HCT116 (cell line): ENCODE data around the gene SPAG4. TPM values are rescaled to one million over a fixed set of nuclear protein-coding genes. Genes with fewer than 3 reads are reported as not detected.

Experiments
- ATAC-seq: fragments of 200-7000 bp; cut with Tn5 transposase; 2 replicates; pipeline ENCODE4 v1.9.1; 2020; ENCODE audit warnings: mild to moderate bottlenecking, moderate library complexity
- BruUV-seq: library from RNA; stranded (reverse); fragments of 400-500 nt; replicated peaks from 2 replicates; lab custom pipeline; 2021; lab: Mats Ljungman, UMichigan
- CTCF ChIA-PET: fragments of 300-600 bp; sonication (Branson Sonifier 250); formaldehyde crosslinking; loops from one replicate; lab custom pipeline; 2021; ENCODE audit warnings: antibody characterized with exemption; lab: Charles Lee
- POLR2A ChIA-PET: fragments of 300-600, 350-600 bp; sonication (Branson Sonifier 250); formaldehyde crosslinking; loops from one replicate; lab custom pipeline; 2021; ENCODE audit warnings: antibody characterized with exemption; lab: Charles Lee
- RAD21 ChIA-PET, 2 experiments: fragments of 300-600 bp; sonication (Branson Sonifier 250); formaldehyde crosslinking; loops; one replicate each; lab custom pipeline; 2023; ENCODE audit warnings: low total read pairs in 2 of 2; ENCODE audit not compliant: uncharacterized antibody in 2 of 2, unreplicated experiment in 2 of 2, low non-redundant PET in 1 of 2; lab: Charles Lee
- DNase-seq: peaks from one replicate; pipeline ENCODE4 v3.0.0-alpha.2; 2010; ENCODE audit warnings: low read depth, low spot score
- H2AFZ ChIP-seq: fragments of 200-600 bp; shearing (Covaris generic), sonication (generic); 2 replicates; pipeline ENCODE4 v1.6.1; 2017; ENCODE audit warnings: low read depth, mixed run types, mixed read lengths, antibody characterized with exemption, low read length; ENCODE audit not compliant: poor library complexity, severe bottlenecking
- H3K27ac ChIP-seq: 2 replicates; pipeline ENCODE4 v1.5.1; 2012; ENCODE audit warnings: low read depth, low read length
- H3K27me3 ChIP-seq: fragments of 200-600 bp; sonication (generic); 2 replicates; pipeline ENCODE4 v1.6.1; 2016; ENCODE audit warnings: mixed run types, low read length, mixed read lengths; ENCODE audit not compliant: insufficient read depth
- H3K36me3 ChIP-seq, 2 experiments: fragments of 200-500 bp in 1 of 2; fragments of 200-600 bp in 1 of 2; sonication (Bioruptor generic) in 1 of 2; sonication (generic) in 1 of 2; 2 replicates each; pipeline versions ENCODE4 v1.5.1 to v1.6.1; 2014 to 2016; ENCODE audit warnings: low read length in 2 of 2, inconsistent platforms in 1 of 2, mixed read lengths in 1 of 2, mixed run types in 1 of 2; ENCODE audit not compliant: insufficient read depth in 2 of 2, control insufficient read depth in 1 of 2
- H3K4me1 ChIP-seq, 2 experiments: fragments of 200-600 bp in 1 of 2; sonication (generic) in 1 of 2; 2 replicates each; pipeline versions ENCODE4 v1.5.1 to v1.6.1; 2012 to 2017; ENCODE audit warnings: low read length in 2 of 2, inconsistent platforms in 1 of 2, mild to moderate bottlenecking in 1 of 2, mixed read lengths in 1 of 2, mixed run types in 1 of 2, moderate library complexity in 1 of 2; ENCODE audit not compliant: insufficient read depth in 2 of 2, control insufficient read depth in 1 of 2
- H3K4me2 ChIP-seq: fragments of 200-600 bp; sonication (generic); 2 replicates; pipeline ENCODE4 v1.6.1; 2017; ENCODE audit warnings: mixed run types, low read length, mixed read lengths
- H3K4me3 ChIP-seq, 2 experiments: fragments of 200-600 bp in 1 of 2; sonication (generic) in 1 of 2; replicated peaks in 1 of 2; 2 replicates each; pipeline ENCODE4 v1.5.1; 2011 to 2016; ENCODE audit warnings: low read length in 2 of 2, control low read depth in 1 of 2, low read depth in 1 of 2, mild to moderate bottlenecking in 1 of 2, mixed read lengths in 1 of 2, mixed run types in 1 of 2
- H3K79me2 ChIP-seq: fragments of 200-600 bp; sonication (generic); 2 replicates; pipeline ENCODE4 v1.6.1; 2017; ENCODE audit warnings: mild to moderate bottlenecking, mixed run types, low read length, moderate library complexity, mixed read lengths; ENCODE audit not compliant: insufficient read depth
- H3K9ac ChIP-seq: fragments of 200-600 bp; sonication (generic); 2 replicates; pipeline ENCODE4 v1.6.1; 2016; ENCODE audit warnings: low read length, mixed read lengths
- H3K9me2 ChIP-seq: fragments of 200-600 bp; sonication (generic), shearing (Covaris generic); 2 replicates; pipeline ENCODE4 v1.6.1; 2017; ENCODE audit warnings: mixed run types, mild to moderate bottlenecking, moderate library complexity; ENCODE audit not compliant: insufficient read depth
- H3K9me3 ChIP-seq, 2 experiments: fragments of 200-500 bp in 1 of 2; fragments of 200-600 bp in 1 of 2; sonication (Bioruptor generic) in 1 of 2; sonication (generic) in 1 of 2; 2 replicates each; pipeline ENCODE4 v1.6.1; 2014 to 2017; ENCODE audit warnings: low read length in 2 of 2, mixed read lengths in 2 of 2, inconsistent platforms in 1 of 2, low read depth in 1 of 2, mild to moderate bottlenecking in 1 of 2, mixed run types in 1 of 2, moderate library complexity in 1 of 2; ENCODE audit not compliant: control insufficient read depth in 1 of 2, insufficient read depth in 1 of 2
- H4K20me1 ChIP-seq: fragments of 200-600 bp; sonication (generic), shearing (Covaris generic); 2 replicates; pipeline ENCODE4 v1.6.1; 2017; ENCODE audit warnings: mixed run types, mild to moderate bottlenecking, moderate library complexity; ENCODE audit not compliant: insufficient read depth
- CBX3 ChIP-seq: IDR thresholded peaks from 2 replicates; pipeline ENCODE4 v1.6.1; 2012; ENCODE audit warnings: low read depth
- EGR1 ChIP-seq: IDR thresholded peaks from 2 replicates; pipeline ENCODE4 v1.6.1; 2012; ENCODE audit warnings: low read depth
- JUND ChIP-seq: IDR thresholded peaks from 2 replicates; pipeline ENCODE4 v1.6.1; 2012
- MAX ChIP-seq: IDR thresholded peaks from 2 replicates; pipeline ENCODE4 v1.6.1; 2012
- POLR2AphosphoS5 ChIP-seq: IDR thresholded peaks from 2 replicates; pipeline ENCODE4 v1.6.1; 2011; ENCODE audit warnings: mild to moderate bottlenecking, low read depth, low read length, moderate library complexity
- SIN3A ChIP-seq: IDR thresholded peaks from 2 replicates; pipeline ENCODE4 v1.6.1; 2012; ENCODE audit warnings: low read depth
- TCF7L2 ChIP-seq: IDR thresholded peaks from 2 replicates; pipeline ENCODE4 v1.7.0; 2011; ENCODE audit warnings: borderline replicate concordance, inconsistent platforms; ENCODE audit not compliant: insufficient read depth, insufficient read length; ENCODE audit errors: extremely low read depth
- YY1 ChIP-seq: IDR thresholded peaks from 2 replicates; pipeline ENCODE4 v1.6.1; 2011; ENCODE audit warnings: low read length, low read depth, moderate library complexity, mild to moderate bottlenecking; ENCODE audit not compliant: insufficient replicate concordance; ENCODE audit errors: extremely low read depth
- intact Hi-C: fragments of 100-400 bp; cut with micrococcal nuclease; formaldehyde crosslinking; loops from 2 replicates; pipeline ENCODE4 v1.10.0; 2022
- total RNA-seq: library from RNA; stranded (reverse); gene quantifications from one replicate; pipeline ENCODE4 v1.2.1, GENCODE V29; 2021; ENCODE audit not compliant: unreplicated experiment

SPAG4 gene
- total RNA-seq, 1 experiment from 2014 or later, result 6.2 TPM

- no peak for ATAC-seq
- Histone ChIP-seq H3K4me3 (no peak overlapping the region), H3K9me3 (no peaks in the 10 kb centered on the region), H3K27me3 (no peaks in the 10 kb centered on the region), H2AFZ (no peak overlapping the region), H3K4me2 (no peak overlapping the region), H3K79me2 (no peaks in the 10 kb centered on the region), H3K4me1 (peaks cover 30 to 49% of the 10 kb centered on the region in 2 experiments), H3K36me3 (no peaks in the 10 kb centered on the region), H3K9ac (no peak overlapping the region), H3K27ac (no peak overlapping the region), H4K20me1 (no peaks in the 10 kb centered on the region), H3K9me2 (no peaks in the 10 kb centered on the region)
- RAD21 ChIA-PET, result no interaction called here
- CTCF ChIA-PET, result no interaction called here
- BruUV-seq, result no TSS peak
- no peak for DNase-seq
- TF ChIP-seq MAX (no peak), YY1 (no peak), SIN3A (no peak), CBX3 (no peak)
- intact Hi-C loops, result no loop called here
- POLR2A ChIA-PET, result no interaction called here
Observed at GRCh38 chr20:35611482-35611881, 4.1 kb upstream of the SPAG4 start.

GRCh38 chr20:35616465-35617396 is 1.1 kb downstream of the SPAG4 start:
- intact Hi-C loops, result loop anchor here (5.0 kb wide), 1 partner anchor 74 kb away; the partner anchor contains the start of gene ERGIC3
- no peaks in the 10 kb centered on the region for H3K36me3 ChIP-seq
- no peak overlapping the region for H2AFZ ChIP-seq
- CTCF ChIA-PET, result interaction anchor here (0.7 to 0.8 kb wide), 2 partner anchors 41 to 338 kb away, joined by 3 to 4 read pairs; partner anchors contain the start of gene SCAND1
- H3K9me3 ChIP-seq, result no peaks in the 10 kb centered on the region
- RAD21 ChIA-PET, result interaction anchor here in 1 of 2 experiments (1.1 kb wide), 1 partner anchor 376 kb away, joined by 6 read pairs; no protein-coding TSS in a partner anchor
- H3K4me3 ChIP-seq, result peak overlapping the region; percentile 63 to 70
- DNase-seq (peak; percentile 99), ATAC-seq (peak; percentile 55)
- no peaks in the 10 kb centered on the region for H3K9me2 ChIP-seq
- no peak for TF ChIP-seq JUND
- TF ChIP-seq EGR1, result no peak
- peak; percentile 80 for TF ChIP-seq TCF7L2
- peak; percentile 72 for TF ChIP-seq POLR2AphosphoS5
- peak overlapping the region; percentile 79 for H3K27ac ChIP-seq
- POLR2A ChIA-PET, result interaction anchor here (0.7 to 1.5 kb wide), 4 partner anchors 9 to 126 kb away, joined by 3 to 6 read pairs (median 4); partner anchors contain the start of gene RBM39
- H3K79me2 ChIP-seq, result 0 out of 2 replicates have a peak, but pooled peaks cover 5% of the 10 kb centered on the region
- peak overlapping the region; percentile 72 for H3K9ac ChIP-seq
- no peaks in the 10 kb centered on the region for H4K20me1 ChIP-seq
- H3K27me3 ChIP-seq, result no peaks in the 10 kb centered on the region
- TSS peak; percentile 64 for BruUV-seq
- H3K4me1 ChIP-seq, result peaks cover 19 to 42% of the 10 kb centered on the region in 2 experiments
- peak overlapping the region; percentile 98 for H3K4me2 ChIP-seq
